NCI-H748 treated with DMSO at 0.1 percent for 48 hours (cell line): ENCODE results near the gene NFIB.

Experiments used
- DNase-seq: peaks from one replicate; lab custom pipeline; 2025; lab: John Stamatoyannopoulos, UW

The NFIB gene

GRCh38 chr9:14320271-14321181, 6.6 kb upstream of the NFIB start:
- peak; percentile 46 for DNase-seq

- DNase-seq = no peak
These were observed 5.1 kb upstream of the NFIB start for GRCh38 chr9:14318934-14319580.

GRCh38 chr9:14318361-14318760, 4.4 kb upstream of the NFIB start:
- DNase-seq = no peak

- DNase-seq = no peak
These were observed 3.9 kb upstream of the NFIB start for GRCh38 chr9:14317667-14318320.

GRCh38 chr9:14316602-14317300, 2.8 kb upstream of the NFIB start:
- no peak for DNase-seq

DNA sequence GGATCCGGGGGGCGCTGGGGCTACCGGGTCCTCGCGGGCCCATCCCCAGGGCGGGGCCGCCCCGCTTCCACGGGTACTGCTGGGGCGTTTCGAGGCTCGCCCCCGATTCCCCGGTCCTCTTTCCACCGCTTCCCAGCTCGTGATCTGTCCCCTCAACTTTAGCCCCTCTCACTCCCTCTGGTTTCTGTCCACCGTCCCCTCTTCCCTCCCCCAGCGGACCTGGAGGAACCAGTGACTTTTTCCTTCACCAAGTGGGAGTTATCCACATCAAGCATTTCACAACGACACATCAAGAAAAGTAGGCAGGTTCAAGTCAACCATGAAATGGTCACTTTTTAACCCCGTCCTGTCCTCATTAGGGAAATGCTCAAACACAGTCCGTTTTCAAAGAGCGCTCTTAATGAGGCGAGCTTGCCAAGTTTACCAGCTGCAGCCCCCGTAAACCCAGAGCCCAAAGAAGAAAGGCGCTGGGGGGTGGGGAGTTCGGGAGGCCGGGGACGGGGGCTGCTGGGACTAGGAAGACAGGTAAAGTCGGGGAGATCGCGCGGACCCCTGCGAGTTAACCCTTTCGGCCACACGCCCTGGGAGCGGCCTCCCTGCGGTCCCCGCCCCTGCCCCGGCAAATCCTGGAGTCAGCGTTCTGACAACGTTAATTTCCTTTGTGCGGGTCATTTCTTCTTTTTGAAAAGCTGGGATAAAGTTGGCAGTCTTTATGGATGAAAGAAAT, 2.1 kb upstream of the NFIB start:
- no peak for DNase-seq

GRCh38 chr9:14314929-14315874, 1.3 kb upstream of the NFIB start:
- peak; percentile 82 for DNase-seq

DNA sequence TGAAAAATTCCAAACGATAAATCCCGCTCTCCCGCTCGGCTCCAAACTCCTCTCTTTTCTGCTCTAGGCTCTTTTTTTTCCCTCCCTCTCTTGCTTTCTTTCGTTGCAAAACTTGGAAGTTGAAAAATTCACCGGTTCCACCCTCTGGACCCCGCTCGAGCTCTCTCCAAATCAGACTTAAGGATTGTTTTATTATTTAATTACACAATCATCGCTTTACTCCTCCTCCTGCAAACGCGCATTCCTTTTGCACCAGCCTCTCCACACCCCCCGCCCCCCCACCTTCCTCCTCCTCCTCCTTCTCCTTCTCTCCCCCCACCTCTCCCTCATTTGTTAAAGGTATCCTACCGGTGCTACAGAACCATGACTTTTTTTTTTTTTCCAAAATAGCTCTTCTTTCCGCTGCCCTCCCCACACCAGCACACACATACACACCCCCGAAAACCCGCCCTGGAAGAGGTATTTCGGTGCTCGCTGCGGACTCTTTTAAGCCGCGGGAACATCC, 535 bp upstream of the NFIB start:
- peak; percentile 74 for DNase-seq

DNA sequence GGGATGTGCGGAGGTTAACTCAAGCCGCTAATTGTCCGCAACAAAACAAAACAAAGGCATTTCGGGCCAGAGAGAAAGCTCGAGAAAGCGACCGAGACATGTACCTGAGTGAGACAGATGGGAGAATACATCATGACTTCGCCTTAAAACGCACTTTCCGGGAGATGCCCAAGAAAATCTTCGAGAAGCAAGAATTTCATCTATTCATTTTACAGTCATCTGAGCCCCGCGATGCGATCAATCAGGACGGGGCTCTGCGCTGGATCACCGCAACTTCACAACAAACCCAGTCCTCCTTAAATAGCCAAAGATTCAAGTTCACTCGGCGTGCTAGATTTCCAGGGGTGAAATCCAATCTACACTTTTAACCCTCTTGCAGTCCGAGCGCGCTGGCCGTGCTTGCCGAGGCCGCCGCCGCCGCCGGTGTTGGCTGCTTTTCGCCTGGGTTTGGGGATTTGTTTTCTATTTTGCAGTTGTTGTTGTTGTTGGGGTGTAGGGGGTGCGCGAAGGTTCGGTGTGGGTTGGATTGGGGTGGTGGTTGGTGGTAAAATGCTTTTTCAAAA, 482 bp downstream of the NFIB start:
- DNase-seq = peak; percentile 63

GRCh38 chr9:14312719-14313377, 1.1 kb downstream of the NFIB start:
- DNase-seq = no peak

DNA sequence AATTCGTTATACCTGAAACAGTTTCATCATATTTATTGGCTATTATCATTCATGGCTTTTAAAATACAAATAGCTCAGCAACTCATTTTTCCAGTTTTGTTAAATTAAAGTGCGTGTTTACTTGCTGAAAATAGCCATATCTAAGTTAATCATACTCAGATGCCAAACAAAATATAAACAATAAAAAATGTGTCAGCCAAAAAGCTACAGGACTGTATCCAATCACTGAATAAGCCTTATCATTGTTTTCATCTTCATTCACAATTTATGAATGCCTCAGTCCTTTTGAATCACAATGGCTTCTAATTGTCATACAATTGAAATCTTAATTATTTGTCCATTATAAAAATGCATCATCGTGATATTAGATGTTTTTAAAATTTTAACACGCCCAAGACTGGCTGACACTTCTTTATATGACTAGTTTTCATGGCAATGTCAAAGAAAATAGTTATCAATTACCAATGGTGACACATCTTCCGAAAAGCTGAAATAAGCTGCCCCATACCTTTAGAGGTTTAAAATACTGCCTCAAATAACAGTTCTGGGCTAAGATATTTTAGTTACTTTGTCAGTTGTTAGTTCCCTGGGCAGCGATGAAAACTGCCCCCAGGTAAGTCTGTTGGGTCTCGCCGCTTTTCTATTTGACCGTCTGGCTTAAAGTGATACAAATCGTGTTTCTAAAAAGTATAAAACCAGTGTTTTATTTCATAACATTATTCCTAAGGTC, 1.8 kb downstream of the NFIB start:
- peak; percentile 39 for DNase-seq

GRCh38 chr9:14311171-14311949, 2.6 kb downstream of the NFIB start:
- DNase-seq = no peak

- no peak for DNase-seq
These were observed 3.6 kb downstream of the NFIB start for GRCh38 chr9:14310311-14310710.

GRCh38 chr9:14309403-14309802, 4.5 kb downstream of the NFIB start:
- no peak for DNase-seq

- DNase-seq = no peak
These were observed 5.1 kb downstream of the NFIB start for GRCh38 chr9:14308853-14309145.

- no peak for DNase-seq
These were observed 5.7 kb downstream of the NFIB start for GRCh38 chr9:14307989-14308852.
